NCI-H1105 treated with DMSO at 0.1 percent for 48 hours (cell line): ENCODE data around the gene CEACAM18.
"Not testable (repeated sequence)": the region's sequence is repeated elsewhere in the genome, so short reads cannot be mapped to it uniquely, and the experiment has no call there.

Source experiments
- DNase-seq: peaks from one replicate; lab custom pipeline; 2025; lab: John Stamatoyannopoulos, UW

The CEACAM18 gene

GRCh38 chr19:51478381-51479234 lies at the start of gene CEACAM18:
Gene CEACAM18 (plus strand): TSS chr19:51478539.
- DNase-seq = no peak

- no peak for DNase-seq
These were observed 48.1 kb upstream of the CEACAM18 start for GRCh38 chr19:51430221-51430620.

GRCh38 chr19:51431124-51431523 lies 47.2 kb upstream of the CEACAM18 start:
- no peak for DNase-seq

- DNase-seq = no peak
These were observed 45.3 kb upstream of the CEACAM18 start for GRCh38 chr19:51433043-51433442.

- DNase-seq = no peak
These were observed 43.9 kb upstream of the CEACAM18 start for GRCh38 chr19:51434456-51434855.

GRCh38 chr19:51439021-51439465 lies 39.3 kb upstream of the CEACAM18 start:
- no peak for DNase-seq

- no peak for DNase-seq
These were observed 38.3 kb upstream of the CEACAM18 start for GRCh38 chr19:51440052-51440451.

GRCh38 chr19:51440846-51441409 lies 37.4 kb upstream of the CEACAM18 start:
- DNase-seq = no peak

- no peak for DNase-seq
These were observed 36.6 kb upstream of the CEACAM18 start for GRCh38 chr19:51441410-51442390.

- not testable (repeated sequence) for DNase-seq
These were observed 30.8 kb upstream of the CEACAM18 start for GRCh38 chr19:51447510-51447909.

GRCh38 chr19:51448011-51448410 lies 30.3 kb upstream of the CEACAM18 start:
- DNase-seq = no peak

GRCh38 chr19:51448411-51449016 lies 29.8 kb upstream of the CEACAM18 start:
- no peak for DNase-seq

GRCh38 chr19:51450730-51451307 lies 27.5 kb upstream of the CEACAM18 start:
- no peak for DNase-seq

GRCh38 chr19:51456541-51457290 lies 21.6 kb upstream of the CEACAM18 start:
- no peak for DNase-seq

GRCh38 chr19:51457351-51458013 lies 20.9 kb upstream of the CEACAM18 start:
- no peak for DNase-seq

- DNase-seq = no peak
These were observed 20.2 kb upstream of the CEACAM18 start, which contains the start of gene SIGLEC8 for GRCh38 chr19:51458051-51458645. Gene SIGLEC8 (minus strand): TSS chr19:51458454. CDS start chr19:51458387, 67 bp downstream.

- DNase-seq = no peak
These were observed 19.3 kb upstream of the CEACAM18 start for GRCh38 chr19:51458899-51459505.

- peak; percentile 1 for DNase-seq
These were observed 18.0 kb upstream of the CEACAM18 start for GRCh38 chr19:51460164-51460992.
